ENCODE data around the gene CAPN3.

The CAPN3 gene

GRCh38 chr15:42365921-42366550 is 6.7 kb downstream of the CAPN3 start:
- no peaks in the 10 kb centered on the region for H3K27me3 ChIP-seq (ENCODE audit: control insufficient read depth, insufficient read depth, low read length)
- H3K9ac ChIP-seq, result no peak overlapping the region
- H3K4me2 ChIP-seq (ENCODE audit: low read length), result no peak overlapping the region
- no peaks in the 10 kb centered on the region for H3K4me1 ChIP-seq
- no peaks in the 10 kb centered on the region for H3K79me2 ChIP-seq
- TF ChIP-seq CTCF (IDR thresholded peaks at IDR 0.05), result no peak
- no peak overlapping the region for H3K4me3 ChIP-seq (ENCODE audit: low read depth, low read length)
- no peak overlapping the region for H3K27ac ChIP-seq
- H2AFZ ChIP-seq, result no peak overlapping the region
- H3K9me3 ChIP-seq (ENCODE audit: control insufficient read depth, low read length), result no peaks in the 10 kb centered on the region
- no peaks in the 10 kb centered on the region for H3K36me3 ChIP-seq (ENCODE audit: control insufficient read depth, insufficient read depth, low read length)

GRCh38 chr15:42367041-42367440 is 7.7 kb downstream of the CAPN3 start:
- no peak overlapping the region for H3K4me2 ChIP-seq (ENCODE audit: low read length)
- H2AFZ ChIP-seq, result no peak overlapping the region
- no peak overlapping the region for H3K4me3 ChIP-seq (ENCODE audit: low read depth, low read length)
- no peaks in the 10 kb centered on the region for H3K9me3 ChIP-seq (ENCODE audit: control insufficient read depth, low read length)
- no peak overlapping the region for H3K27ac ChIP-seq
- no peaks in the 10 kb centered on the region for H3K27me3 ChIP-seq (ENCODE audit: control insufficient read depth, insufficient read depth, low read length)
- no peak overlapping the region for H3K9ac ChIP-seq
- no peaks in the 10 kb centered on the region for H3K36me3 ChIP-seq (ENCODE audit: control insufficient read depth, insufficient read depth, low read length)
- no peaks in the 10 kb centered on the region for H3K79me2 ChIP-seq
- TF ChIP-seq CTCF (IDR thresholded peaks at IDR 0.05), result no peak
- no peaks in the 10 kb centered on the region for H3K4me1 ChIP-seq

GRCh38 chr15:42368096-42368495 is 8.8 kb downstream of the CAPN3 start:
- Histone ChIP-seq H2AFZ (no peak overlapping the region), H3K79me2 (no peaks in the 10 kb centered on the region), H3K9ac (no peak overlapping the region), H3K4me2 (ENCODE audit: low read length) (no peak overlapping the region), H3K9me3 (ENCODE audit: control insufficient read depth, low read length) (no peaks in the 10 kb centered on the region), H3K27me3 (ENCODE audit: control insufficient read depth, insufficient read depth, low read length) (no peaks in the 10 kb centered on the region), H3K27ac (no peak overlapping the region), H3K4me3 (ENCODE audit: low read depth, low read length) (no peak overlapping the region), H3K36me3 (ENCODE audit: control insufficient read depth, insufficient read depth, low read length) (no peaks in the 10 kb centered on the region), H3K4me1 (no peaks in the 10 kb centered on the region)
- no peak for TF ChIP-seq CTCF (IDR thresholded peaks at IDR 0.05)

- no peak overlapping the region for H2AFZ ChIP-seq
- no peak overlapping the region for H3K9ac ChIP-seq
- H3K36me3 ChIP-seq (ENCODE audit: control insufficient read depth, insufficient read depth, low read length), result no peaks in the 10 kb centered on the region
- H3K79me2 ChIP-seq, result no peaks in the 10 kb centered on the region
- no peak overlapping the region for H3K27ac ChIP-seq
- no peak overlapping the region for H3K4me3 ChIP-seq (ENCODE audit: low read depth, low read length)
- no peaks in the 10 kb centered on the region for H3K27me3 ChIP-seq (ENCODE audit: control insufficient read depth, insufficient read depth, low read length)
- no peak overlapping the region for H3K4me2 ChIP-seq (ENCODE audit: low read length)
- H3K9me3 ChIP-seq (ENCODE audit: control insufficient read depth, low read length), result no peaks in the 10 kb centered on the region
- no peak for TF ChIP-seq CTCF (IDR thresholded peaks at IDR 0.05)
- H3K4me1 ChIP-seq, result no peaks in the 10 kb centered on the region
Observed at GRCh38 chr15:42371096-42371495, 11.8 kb downstream of the CAPN3 start.

GRCh38 chr15:42373274-42373673 is 14.0 kb downstream of the CAPN3 start:
- no peaks in the 10 kb centered on the region for H3K27me3 ChIP-seq (ENCODE audit: control insufficient read depth, insufficient read depth, low read length)
- no peak overlapping the region for H3K4me3 ChIP-seq (ENCODE audit: low read depth, low read length)
- no peaks in the 10 kb centered on the region for H3K4me1 ChIP-seq
- no peak overlapping the region for H3K9ac ChIP-seq
- no peaks in the 10 kb centered on the region for H3K79me2 ChIP-seq
- H3K4me2 ChIP-seq (ENCODE audit: low read length), result no peak overlapping the region
- H3K27ac ChIP-seq, result no peak overlapping the region
- H2AFZ ChIP-seq, result no peak overlapping the region
- no peaks in the 10 kb centered on the region for H3K9me3 ChIP-seq (ENCODE audit: control insufficient read depth, low read length)
- no peaks in the 10 kb centered on the region for H3K36me3 ChIP-seq (ENCODE audit: control insufficient read depth, insufficient read depth, low read length)
- no peak for TF ChIP-seq CTCF (IDR thresholded peaks at IDR 0.05)

Measured in parathyroid adenoma (tissue), 2 donors.